B cell (primary cell): ENCODE data around the gene STX2. TPM values are rescaled to one million over a fixed set of nuclear protein-coding genes. Genes with fewer than 3 reads are reported as not detected.

Experiments used
- ATAC-seq: fragments of 200-7000 bp; cut with Tn5 transposase; one replicate; pipeline ENCODE4 v1.10.0; 2021; ENCODE audit warnings: low read depth, mild to moderate bottlenecking, moderate number of reproducible peaks, moderate library complexity
- CTCF ChIA-PET: fragments of 350-600 bp; sonication (Branson Sonifier 250); formaldehyde crosslinking; loops from one replicate; lab custom pipeline; 2021; ENCODE audit warnings: antibody characterized with exemption, inconsistent platforms; lab: Charles Lee
- POLR2A ChIA-PET: fragments of 350-600 bp; sonication (Branson Sonifier 250); formaldehyde crosslinking; loops from one replicate; lab custom pipeline; 2021; ENCODE audit warnings: antibody characterized with exemption; lab: Charles Lee
- DNase-seq: peaks from one replicate; pipeline ENCODE4 v3.0.0; 2013
- H2AFZ ChIP-seq: 2 replicates; pipeline ENCODE4 v1.6.1; 2012; ENCODE audit warnings: mild to moderate bottlenecking, low read depth, low read length; ENCODE audit not compliant: insufficient read depth, poor library complexity, severe bottlenecking
- H3K27ac ChIP-seq, 2 donors: 1 replicate in 1 of 2; 2 replicates in 1 of 2; pipeline ENCODE4 v1.5.1; 2012 to 2013; ENCODE audit warnings: low read length in 2 of 2, mild to moderate bottlenecking in 2 of 2, moderate library complexity in 1 of 2
- H3K27me3 ChIP-seq, 4 experiments: fragments of 200-600 bp in 1 of 4; sonication (generic) in 1 of 4; replicated peaks in 1 of 4; 1 replicate in 2 of 4; 2 replicates in 2 of 4; pipeline versions ENCODE4 v1.6.1 to v1.7.0; 2013 to 2016; ENCODE audit warnings: low read length in 3 of 4, mild to moderate bottlenecking in 2 of 4, mixed read lengths in 1 of 4, moderate library complexity in 1 of 4; ENCODE audit not compliant: insufficient read depth in 4 of 4, control insufficient read depth in 3 of 4; ENCODE audit errors: control extremely low read depth in 1 of 4
- H3K36me3 ChIP-seq, 2 experiments: replicated peaks in 1 of 2; 1 replicate in 1 of 2; 2 replicates in 1 of 2; pipeline versions ENCODE4 v1.6.1 to v1.7.1; 2013; ENCODE audit warnings: low read length in 1 of 2; ENCODE audit not compliant: insufficient read depth in 2 of 2, control insufficient read depth in 1 of 2; ENCODE audit errors: control extremely low read depth in 1 of 2, extremely low read depth in 1 of 2
- H3K4me1 ChIP-seq, 2 donors: fragments of 200-600 bp in 1 of 2; sonication (generic) in 1 of 2; 1 replicate in 1 of 2; 2 replicates in 1 of 2; pipeline versions ENCODE4 v1.5.1 to v1.6.1; 2013 to 2017; ENCODE audit warnings: low read length in 2 of 2; ENCODE audit not compliant: control insufficient read depth in 2 of 2, insufficient read depth in 2 of 2
- H3K4me2 ChIP-seq: replicated peaks from 2 replicates; pipeline ENCODE3; 2012; ENCODE audit warnings: mild to moderate bottlenecking, low read depth, low read length; ENCODE audit not compliant: poor library complexity, severe bottlenecking
- H3K4me3 ChIP-seq, 5 experiments: fragments of 200-600 bp in 1 of 5; sonication (generic) in 1 of 5; 1 replicate in 3 of 5; 2 replicates in 2 of 5; pipeline versions ENCODE4 v1.5.1 to v1.7.0; 2011 to 2016; ENCODE audit warnings: low read length in 4 of 5, mild to moderate bottlenecking in 4 of 5, low read depth in 2 of 5, control low read depth in 1 of 5, moderate library complexity in 1 of 5; ENCODE audit not compliant: insufficient read depth in 1 of 5; ENCODE audit errors: control extremely low read depth in 1 of 5, extremely low read depth in 1 of 5
- H3K79me2 ChIP-seq: fragments of 200-600 bp; sonication (generic); one replicate; pipeline ENCODE4 v1.6.0; 2016; ENCODE audit warnings: low read length; ENCODE audit not compliant: control insufficient read depth, insufficient read depth
- H3K9ac ChIP-seq: fragments of 200-600 bp; sonication (generic); 2 replicates; pipeline ENCODE4 v1.6.1; 2017; ENCODE audit warnings: mild to moderate bottlenecking, low read length, moderate library complexity
- H3K9me3 ChIP-seq, 3 donors: one replicate each; pipeline versions ENCODE4 v1.6.1 to v1.7.1; 2013; ENCODE audit warnings: low read length in 2 of 3; ENCODE audit not compliant: control insufficient read depth in 2 of 3, insufficient read depth in 1 of 3; ENCODE audit errors: control extremely low read depth in 1 of 3
- H4K20me1 ChIP-seq: 2 replicates; pipeline ENCODE4 v1.6.0; 2012; ENCODE audit warnings: mild to moderate bottlenecking, low read length; ENCODE audit not compliant: insufficient read depth, control insufficient read depth, poor library complexity, severe bottlenecking
- H3K27ac Mint-ChIP-seq: one replicate; pipeline ENCODE4 v1.8.0; 2021; ENCODE audit warnings: mixed read lengths
- H3K27me3 Mint-ChIP-seq: one replicate; pipeline ENCODE4 v1.8.0; 2021; ENCODE audit warnings: mixed read lengths
- H3K4me1 Mint-ChIP-seq: one replicate; pipeline ENCODE4 v1.8.0; 2021; ENCODE audit warnings: mixed read lengths
- H3K4me3 Mint-ChIP-seq: one replicate; pipeline ENCODE4 v1.8.0; 2021; ENCODE audit warnings: mixed read lengths
- H3K9me3 Mint-ChIP-seq: one replicate; pipeline ENCODE4 v1.8.0; 2022; ENCODE audit warnings: mixed read lengths; ENCODE audit not compliant: insufficient read depth
- CTCF ChIP-seq: fragments of 200-600 bp; IDR thresholded peaks from one replicate; pipeline ENCODE4 v1.8.0; 2022; ENCODE audit warnings: antibody characterized with exemption, mild to moderate bottlenecking
- EZH2 ChIP-seq: IDR thresholded peaks from 2 replicates; pipeline ENCODE4 v1.6.1; 2012; ENCODE audit warnings: borderline replicate concordance, low read depth, mild to moderate bottlenecking, moderate library complexity, low read length; ENCODE audit not compliant: insufficient read depth, poor library complexity, severe bottlenecking
- WGBS: methylation state at CpG from one replicate; pipeline ENCODE4 v1.1.5; 2013; ENCODE audit warnings: missing lambda C conversion rate; ENCODE audit not compliant: insufficient coverage; 5-methylcytosine and 5-hydroxymethylcytosine counted together
- intact Hi-C: fragments of 100-400 bp; cut with micrococcal nuclease; formaldehyde crosslinking; loops from one replicate; pipeline ENCODE4 v1.10.0; 2022
- polyA plus RNA-seq: library from polyadenylated mRNA; depleted of rRNA; stranded (reverse); fragments of >200 nt; gene quantifications from 2 replicates; pipeline ENCODE4 v1.2.3, GENCODE V29; 2012
- total RNA-seq, 2 donors: library from RNA; stranded (reverse); fragments of 120-200 nt in 1 of 2; gene quantifications; 1 replicate in 1 of 2; 2 replicates in 1 of 2; pipeline versions ENCODE4 v1.2.3 to v1.2.4, GENCODE V29; 2013 to 2022

STX2 gene
- total and polyA plus RNA-seq, 2 donors (not counting 1 experiment from before 2014, with no cell fraction given), result 12.7 to 19.8 TPM

- Histone ChIP-seq H3K79me2 (no peaks in the 10 kb centered on the region), H2AFZ (no peak overlapping the region)
Measured at GRCh38 chr12:130825771-130826150, 13.3 kb downstream of the STX2 start.

DNA sequence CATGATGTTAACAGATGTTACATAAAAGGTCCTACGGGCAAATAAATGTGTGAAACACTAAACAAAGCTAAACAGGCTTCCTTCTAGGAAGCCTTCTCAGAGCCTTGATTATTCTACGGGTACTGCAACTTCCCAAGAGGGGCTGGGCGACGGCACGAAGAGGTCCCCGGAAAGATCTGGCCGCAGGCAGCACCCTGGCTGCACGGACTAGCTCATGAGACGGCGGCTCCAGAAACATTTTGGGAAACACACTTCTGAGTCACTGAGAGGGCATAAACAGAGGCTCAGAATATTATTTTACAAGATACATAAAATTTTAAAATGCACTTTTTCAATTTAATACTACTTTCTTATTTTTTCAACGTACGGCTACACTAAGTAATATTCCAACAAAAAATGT, 19.4 kb downstream of the STX2 start:
- Mint-ChIP-seq H3K27me3 (no peaks in the 10 kb centered on the region), H3K9me3 (no peaks in the 10 kb centered on the region), H3K4me1 (peaks cover 15% of the 10 kb centered on the region), H3K4me3 (peak overlapping the region; percentile 68), H3K27ac (no peak overlapping the region)
- no peaks in the 10 kb centered on the region for H3K79me2 ChIP-seq
- intact Hi-C loops, result loop anchor here (1.0 to 10.0 kb wide), 3 partner anchors 20 to 59 kb away; partner anchors contain the start of genes RAN and STX2
- WGBS, result 95% methylated on average over 6 of the region's 12 CpGs
- no peak overlapping the region for H3K9ac ChIP-seq
- POLR2A ChIA-PET, result no interaction called here
- peaks cover 0 to 4% of the 10 kb centered on the region in 2 experiments for H3K36me3 ChIP-seq
- no peaks in the 10 kb centered on the region for H4K20me1 ChIP-seq
- H3K4me1 ChIP-seq, result peaks cover 3 to 11% of the 10 kb centered on the region in 2 donors
- H3K27me3 ChIP-seq, result no peaks in the 10 kb centered on the region
- H3K4me3 ChIP-seq, result no peak overlapping the region
- no peak for TF ChIP-seq CTCF
- no peak for TF ChIP-seq EZH2
- H3K27ac ChIP-seq, result no peak overlapping the region
- no peak overlapping the region for H2AFZ ChIP-seq
- DNase-seq, result no peak
- no peaks in the 10 kb centered on the region for H3K9me3 ChIP-seq
- no peak overlapping the region for H3K4me2 ChIP-seq
- CTCF ChIA-PET, result interaction anchor here (0.7 to 2.1 kb wide), 4 partner anchors 18 to 57 kb away, joined by 3 to 5 read pairs (median 3); no protein-coding TSS in a partner anchor
- no peak for ATAC-seq

More at GRCh38 chr12:130825771-130826150, 13.3 kb downstream of the STX2 start:
- H3K27me3 ChIP-seq, result no peaks in the 10 kb centered on the region
- ChIA-PET CTCF (interaction anchor here (1.5 to 2.6 kb wide), 3 partner anchors 12 to 309 kb away, joined by 3 to 19 read pairs (median 5); no protein-coding TSS in a partner anchor), POLR2A (no interaction called here)
- no peak overlapping the region for H3K9ac ChIP-seq
- DNase-seq (no peak), ATAC-seq (no peak)
- Mint-ChIP-seq H3K9me3 (no peaks in the 10 kb centered on the region), H3K27me3 (no peaks in the 10 kb centered on the region), H3K27ac (no peak overlapping the region), H3K4me1 (peaks cover 12% of the 10 kb centered on the region), H3K4me3 (no peak overlapping the region)
- H3K4me2 ChIP-seq, result no peak overlapping the region
- no peak overlapping the region for H3K4me3 ChIP-seq
- no peak overlapping the region for H3K27ac ChIP-seq
- WGBS, result 98% methylated on average over 4 of the region's 6 CpGs
- no peaks in the 10 kb centered on the region for H4K20me1 ChIP-seq
- H3K9me3 ChIP-seq, result peaks cover 0 to 4% (median 0%) of the 10 kb centered on the region in 3 donors
- H3K36me3 ChIP-seq, result peaks cover 0 to 4% of the 10 kb centered on the region in 2 experiments
- TF ChIP-seq EZH2 (no peak), CTCF (no peak)
- peaks cover 0 to 5% of the 10 kb centered on the region in 2 donors for H3K4me1 ChIP-seq
- intact Hi-C loops, result no loop called here
